Lower leg skin (tissue), 4 donors: ENCODE data around the gene CNOT1. TPM values are rescaled to one million over a fixed set of nuclear protein-coding genes. Genes with fewer than 3 reads are reported as not detected.

Experiments used
- DNase-seq, 2 donors: peaks; one replicate each; pipeline ENCODE4 v3.0.0-alpha.2; 2019; ENCODE audit warnings: low spot score in 2 of 2
- H3K4me3 ChIP-seq: fragments of 200-600 bp; sonication (generic); 2 replicates; pipeline ENCODE4 v1.5.1; 2017; ENCODE audit warnings: mild to moderate bottlenecking, low read depth; ENCODE audit not compliant: poor library complexity, severe bottlenecking
- CTCF ChIP-seq, 3 donors: fragments of 450-650 bp; IDR thresholded peaks; one replicate each; pipeline ENCODE4 v1.5.1; 2016; ENCODE audit warnings: antibody characterized with exemption in 3 of 3, mild to moderate bottlenecking in 3 of 3, moderate library complexity in 2 of 3
- POLR2A ChIP-seq, 2 donors: fragments of 450-650 bp; IDR thresholded peaks; one replicate each; pipeline ENCODE4 v1.6.1; 2016 to 2017; ENCODE audit warnings: antibody characterized with exemption in 2 of 2, mild to moderate bottlenecking in 1 of 2, moderate library complexity in 1 of 2
- WGBS, 2 donors: methylation state at CpG; one replicate each; pipeline ENCODE4 v1.1.5; 2018; 5-methylcytosine and 5-hydroxymethylcytosine counted together
- intact Hi-C: fragments of 100-400 bp; cut with DNase I; formaldehyde crosslinking; loops from one replicate; pipeline ENCODE4 v1.15.0; 2023; ENCODE audit warnings: low total_unique reads
- total RNA-seq, 4 donors: library from RNA; depleted of rRNA; stranded (reverse); fragments of >200 nt; gene quantifications; one replicate each; pipeline ENCODE4 v1.1.0, GENCODE V29; 2016

The CNOT1 gene
- total RNA-seq, 4 donors from 2014 or later = 80.1 to 118 (median 102) TPM

- H3K4me3 ChIP-seq = no peak overlapping the region
- no peak for DNase-seq
- intact Hi-C loops = no loop called here
- WGBS, 2 donors = 56 to 67% methylated on average over 8 of the region's 8 CpGs
- TF ChIP-seq CTCF (IDR thresholded peaks at IDR 0.05) (no peak), POLR2A (IDR thresholded peaks at IDR 0.05) (no peak)
Observed at GRCh38 chr16:58644765-58645487, 15.3 kb upstream of the CNOT1 start.

GRCh38 chr16:58644108-58644507, 14.5 kb upstream of the CNOT1 start:
- DNase-seq = no peak
- WGBS, 2 donors = 81 to 82% methylated on average over 5 of the region's 5 CpGs
- TF ChIP-seq POLR2A (IDR thresholded peaks at IDR 0.05) = no peak
- no peak for TF ChIP-seq CTCF (IDR thresholded peaks at IDR 0.05)
- no peak overlapping the region for H3K4me3 ChIP-seq
- intact Hi-C loops = no loop called here

GRCh38 chr16:58640949-58641348, 11.3 kb upstream of the CNOT1 start:
- TF ChIP-seq CTCF (IDR thresholded peaks at IDR 0.05) (no peak), POLR2A (IDR thresholded peaks at IDR 0.05) (no peak)
- WGBS, 2 donors = 90 to 91% methylated on average over 5 of the region's 5 CpGs
- no peak overlapping the region for H3K4me3 ChIP-seq
- DNase-seq = no peak
- intact Hi-C loops = no loop called here

GRCh38 chr16:58639836-58640235, 10.2 kb upstream of the CNOT1 start:
- WGBS, 2 donors = 83 to 87% methylated on average over 8 of the region's 8 CpGs
- H3K4me3 ChIP-seq = no peak overlapping the region
- intact Hi-C loops = no loop called here
- TF ChIP-seq CTCF (IDR thresholded peaks at IDR 0.05) (no peak), POLR2A (IDR thresholded peaks at IDR 0.05) (no peak)
- no peak for DNase-seq

- no peak overlapping the region for H3K4me3 ChIP-seq
- intact Hi-C loops = no loop called here
- no peak for TF ChIP-seq CTCF (IDR thresholded peaks at IDR 0.05)
- TF ChIP-seq POLR2A (IDR thresholded peaks at IDR 0.05) = no peak
- WGBS, 2 donors = 75 to 84% methylated on average over 4 of the region's 4 CpGs
- no peak for DNase-seq
Observed at GRCh38 chr16:58639230-58639629, 9.6 kb upstream of the CNOT1 start.
